Loucy (cell line): ENCODE measurements around the gene SLC22A23.

Experiments used
- H2AFZ ChIP-seq: fragments of 200-600 bp; sonication (generic); 2 replicates; pipeline ENCODE4 v1.6.0; 2016; ENCODE audit warnings: antibody characterized with exemption, mild to moderate bottlenecking, low read length, moderate library complexity
- H3F3A ChIP-seq: fragments of 200-600 bp; 2 replicates; pipeline ENCODE4 v1.6.0; 2016; ENCODE audit warnings: antibody characterized with exemption, low read depth, mild to moderate bottlenecking
- H3K27me3 ChIP-seq: fragments of 200-600 bp; sonication (generic); 2 replicates; pipeline ENCODE4 v1.6.1; 2014; ENCODE audit warnings: low read length, mild to moderate bottlenecking; ENCODE audit not compliant: insufficient read depth, poor library complexity, severe bottlenecking
- H3K36me3 ChIP-seq: fragments of 200-600 bp; sonication (generic); 2 replicates; pipeline ENCODE4 v1.6.1; 2016; ENCODE audit warnings: low read length; ENCODE audit not compliant: insufficient read depth
- H3K4me1 ChIP-seq: fragments of 200-600 bp; sonication (generic); 2 replicates; pipeline ENCODE4 v1.5.1; 2014; ENCODE audit warnings: low read length, mild to moderate bottlenecking; ENCODE audit not compliant: insufficient read depth, poor library complexity, severe bottlenecking
- H3K4me2 ChIP-seq: fragments of 200-600 bp; sonication (generic); 2 replicates; pipeline ENCODE4 v1.6.0; 2014; ENCODE audit warnings: antibody characterized with exemption, low read length, low read depth, mild to moderate bottlenecking; ENCODE audit not compliant: poor library complexity, severe bottlenecking
- H3K4me3 ChIP-seq: fragments of 200-600 bp; sonication (generic); 2 replicates; pipeline ENCODE4 v1.5.1; 2014; ENCODE audit warnings: low read length, mild to moderate bottlenecking, mixed read lengths; ENCODE audit not compliant: poor library complexity, severe bottlenecking
- H3K79me2 ChIP-seq: fragments of 200-600 bp; sonication (generic); 2 replicates; pipeline ENCODE4 v1.6.1; 2014; ENCODE audit warnings: low read length; ENCODE audit not compliant: insufficient read depth
- H3K9ac ChIP-seq: fragments of 200-600 bp; sonication (generic); 2 replicates; pipeline ENCODE4 v1.6.0; 2014; ENCODE audit warnings: mild to moderate bottlenecking, low read depth, low read length, moderate library complexity; ENCODE audit not compliant: poor library complexity, severe bottlenecking
- H3K9me2 ChIP-seq: fragments of 200-600 bp; sonication (generic); replicated peaks from 2 replicates; pipeline ENCODE4 v1.6.1; 2016; ENCODE audit warnings: low read depth, low read length, mixed read lengths
- H3K9me3 ChIP-seq: fragments of 200-600 bp; sonication (generic); 2 replicates; pipeline ENCODE4 v1.6.1; 2014; ENCODE audit warnings: mild to moderate bottlenecking, antibody characterized with exemption, low read length, low read depth; ENCODE audit not compliant: insufficient read depth
- H4K20me1 ChIP-seq: fragments of 200-600 bp; sonication (generic); 2 replicates; pipeline ENCODE4 v1.6.0; 2014; ENCODE audit warnings: antibody characterized with exemption, low read length, mild to moderate bottlenecking; ENCODE audit not compliant: insufficient read depth, poor library complexity, severe bottlenecking
- CTCF ChIP-seq: fragments of 200-600 bp; sonication (generic); conservative IDR thresholded peaks from 2 replicates; pipeline ENCODE4 v1.5.1; 2014; ENCODE audit warnings: mild to moderate bottlenecking, antibody characterized with exemption, low read length
- EZH2phosphoT487 ChIP-seq: fragments of 200-600 bp; IDR thresholded peaks from 2 replicates; pipeline ENCODE4 v1.6.1; 2018; ENCODE audit warnings: antibody characterized with exemption, mild to moderate bottlenecking, moderate library complexity, borderline replicate concordance

Gene SLC22A23

GRCh38 chr6:3504354-3504753 is 47.5 kb upstream of the SLC22A23 start:
- Histone ChIP-seq H2AFZ (no peak overlapping the region), H3F3A (no peaks in the 10 kb centered on the region), H4K20me1 (no peaks in the 10 kb centered on the region), H3K9ac (no peak overlapping the region), H3K79me2 (no peaks in the 10 kb centered on the region), H3K4me1 (no peaks in the 10 kb centered on the region), H3K9me3 (no peaks in the 10 kb centered on the region), H3K4me3 (no peak overlapping the region), H3K9me2 (no peaks in the 10 kb centered on the region), H3K36me3 (no peaks in the 10 kb centered on the region), H3K27me3 (no peaks in the 10 kb centered on the region), H3K4me2 (no peak overlapping the region)
- TF ChIP-seq CTCF: no peak
- TF ChIP-seq EZH2phosphoT487: no peak

GRCh38 chr6:3501826-3502500 is 45.1 kb upstream of the SLC22A23 start:
- H3K9me2 ChIP-seq: no peaks in the 10 kb centered on the region
- H3K4me2 ChIP-seq: no peak overlapping the region
- H3K79me2 ChIP-seq: no peaks in the 10 kb centered on the region
- no peaks in the 10 kb centered on the region for H3K9me3 ChIP-seq
- no peaks in the 10 kb centered on the region for H3F3A ChIP-seq
- H4K20me1 ChIP-seq: no peaks in the 10 kb centered on the region
- H3K4me3 ChIP-seq: no peak overlapping the region
- H3K36me3 ChIP-seq: no peaks in the 10 kb centered on the region
- H3K27me3 ChIP-seq: no peaks in the 10 kb centered on the region
- no peak for TF ChIP-seq EZH2phosphoT487
- no peak for TF ChIP-seq CTCF
- H3K4me1 ChIP-seq: no peaks in the 10 kb centered on the region
- no peak overlapping the region for H2AFZ ChIP-seq
- H3K9ac ChIP-seq: no peak overlapping the region

- no peak overlapping the region for H3K4me3 ChIP-seq
- H3K36me3 ChIP-seq: no peaks in the 10 kb centered on the region
- H2AFZ ChIP-seq: no peak overlapping the region
- H3K27me3 ChIP-seq: no peaks in the 10 kb centered on the region
- H3F3A ChIP-seq: no peaks in the 10 kb centered on the region
- H3K4me2 ChIP-seq: no peak overlapping the region
- H3K4me1 ChIP-seq: no peaks in the 10 kb centered on the region
- H3K9ac ChIP-seq: no peak overlapping the region
- TF ChIP-seq CTCF (no peak), EZH2phosphoT487 (no peak)
- no peaks in the 10 kb centered on the region for H4K20me1 ChIP-seq
- no peaks in the 10 kb centered on the region for H3K9me2 ChIP-seq
- no peaks in the 10 kb centered on the region for H3K79me2 ChIP-seq
- no peaks in the 10 kb centered on the region for H3K9me3 ChIP-seq
These were observed 43.6 kb upstream of the SLC22A23 start for GRCh38 chr6:3500262-3501014.
